ENCODE data around the gene NKAIN2.
"Not testable (repeated sequence)": the region's sequence is repeated elsewhere in the genome, so short reads cannot be mapped to it uniquely, and the experiment has no call there.

Gene NKAIN2

GRCh38 chr6:124640432-124640831 lies 836.8 kb downstream of the NKAIN2 start:
- no peak for DNase-seq

DNA sequence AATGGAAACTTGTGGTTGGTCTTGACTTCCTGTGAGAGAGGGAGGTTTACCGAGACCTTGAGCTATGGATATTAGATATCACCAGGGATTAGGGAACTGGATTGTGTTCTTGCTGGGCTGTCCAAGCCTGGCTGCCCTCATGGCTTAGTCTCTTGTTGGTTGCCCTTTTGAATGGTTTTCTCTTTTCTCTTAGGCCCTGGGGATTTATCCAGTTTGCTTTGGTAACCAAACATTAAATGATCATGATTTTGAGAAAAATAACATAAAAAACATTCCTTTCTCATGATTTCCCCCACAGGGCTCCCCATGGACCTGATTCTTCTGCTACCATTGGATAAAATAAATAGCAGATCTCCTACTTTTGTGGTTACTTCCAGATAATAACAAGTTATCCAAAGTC lies 852.2 kb downstream of the NKAIN2 start:
- DNase-seq, result no peak

DNA sequence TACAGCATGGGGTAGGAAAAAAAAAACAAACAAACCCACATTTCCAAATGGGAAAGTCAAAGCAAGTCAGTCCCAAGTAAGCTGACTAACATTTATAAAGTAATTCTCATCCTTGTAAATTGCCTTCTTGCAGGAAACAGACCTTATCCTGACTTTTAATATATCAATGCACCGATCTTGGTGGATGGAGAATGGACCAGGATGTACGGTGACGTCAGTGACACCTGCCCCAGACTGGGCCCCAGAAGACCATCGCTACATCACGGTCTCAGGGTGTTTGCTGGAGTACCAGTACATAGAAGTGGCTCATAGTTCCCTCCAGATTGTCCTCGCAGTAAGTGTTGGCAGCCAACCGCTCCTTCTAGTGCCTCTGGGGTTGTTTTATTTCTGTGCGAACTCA lies 854.4 kb downstream of the NKAIN2 start:
- no peak for DNase-seq

- no peak for DNase-seq
Measured at GRCh38 chr6:124659427-124659826, 855.8 kb downstream of the NKAIN2 start.

DNA sequence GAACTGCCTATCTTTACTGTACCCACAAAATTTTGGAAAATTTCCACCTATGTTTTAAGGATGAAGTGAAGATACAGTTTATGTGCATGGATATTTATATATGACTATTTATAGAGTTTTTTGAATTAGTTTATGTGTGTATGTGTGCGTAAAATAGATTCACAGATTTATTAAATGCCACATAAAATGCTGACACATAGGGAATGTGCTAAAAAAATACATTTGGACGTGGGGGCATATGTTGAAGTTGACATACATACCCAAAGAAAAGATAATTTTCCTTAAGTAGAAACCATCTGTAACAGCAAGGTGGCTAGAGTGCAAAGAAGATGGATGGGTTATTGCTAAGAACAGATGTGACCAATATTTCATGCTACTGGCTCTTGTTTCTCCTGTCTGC lies 856.5 kb downstream of the NKAIN2 start:
- DNase-seq, result no peak

DNA sequence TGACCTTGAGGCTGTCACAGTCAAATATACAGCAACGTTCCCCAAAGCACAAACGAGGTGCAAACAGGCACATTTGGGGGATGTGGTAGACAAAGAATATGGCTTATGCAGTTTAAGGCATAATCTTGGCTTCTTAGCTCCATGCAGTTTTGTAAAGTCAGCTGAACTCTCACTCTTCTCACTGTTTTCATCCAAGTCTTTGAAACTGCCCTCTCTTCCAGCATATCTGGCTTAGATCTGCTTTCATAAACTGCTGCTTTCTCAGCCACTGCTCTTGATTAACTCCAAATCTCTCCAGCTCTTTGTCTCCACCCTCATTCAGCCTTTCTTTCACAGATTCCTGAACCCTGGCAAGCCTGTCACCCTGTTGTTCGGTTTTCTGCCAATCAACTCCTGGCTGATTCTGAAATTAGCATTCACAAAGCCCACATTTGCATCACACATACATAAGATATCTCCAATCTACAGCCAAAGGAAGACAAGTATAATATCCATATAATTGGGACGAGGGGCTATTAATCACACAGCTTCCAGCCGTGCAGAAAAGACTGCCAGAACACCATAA lies 857.5 kb downstream of the NKAIN2 start:
- DNase-seq, result no peak

- DNase-seq, result no peak
Measured at GRCh38 chr6:124668028-124668427, 864.4 kb downstream of the NKAIN2 start.

GRCh38 chr6:124669713-124670480 lies 866.2 kb downstream of the NKAIN2 start:
- DNase-seq, result no peak

- DNase-seq, result no peak
Measured at GRCh38 chr6:124670801-124671200, 867.1 kb downstream of the NKAIN2 start.

GRCh38 chr6:124671324-124671723 lies 867.7 kb downstream of the NKAIN2 start:
- DNase-seq, result no peak

DNA sequence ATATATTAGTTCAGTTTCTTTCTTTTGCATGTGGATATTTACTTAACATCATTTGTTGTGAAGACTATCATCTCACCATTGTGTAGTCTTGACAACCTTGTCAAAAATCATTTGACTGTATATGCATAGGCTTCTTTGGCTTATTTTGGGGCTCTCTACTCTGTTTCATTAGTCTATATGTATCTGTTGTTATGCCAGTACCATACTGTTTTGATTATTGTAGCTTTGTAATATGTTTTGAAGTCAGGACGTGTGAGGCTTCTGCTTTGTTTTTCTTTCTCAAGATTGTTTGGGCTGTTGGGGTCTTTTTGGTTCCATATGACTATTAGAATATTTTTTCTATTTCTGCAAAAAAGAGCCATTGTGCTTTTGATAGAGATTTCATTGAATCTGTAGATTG lies 870.4 kb downstream of the NKAIN2 start:
- no peak for DNase-seq

- DNase-seq, result no peak
Measured at GRCh38 chr6:124676033-124676432, 872.4 kb downstream of the NKAIN2 start.

DNA sequence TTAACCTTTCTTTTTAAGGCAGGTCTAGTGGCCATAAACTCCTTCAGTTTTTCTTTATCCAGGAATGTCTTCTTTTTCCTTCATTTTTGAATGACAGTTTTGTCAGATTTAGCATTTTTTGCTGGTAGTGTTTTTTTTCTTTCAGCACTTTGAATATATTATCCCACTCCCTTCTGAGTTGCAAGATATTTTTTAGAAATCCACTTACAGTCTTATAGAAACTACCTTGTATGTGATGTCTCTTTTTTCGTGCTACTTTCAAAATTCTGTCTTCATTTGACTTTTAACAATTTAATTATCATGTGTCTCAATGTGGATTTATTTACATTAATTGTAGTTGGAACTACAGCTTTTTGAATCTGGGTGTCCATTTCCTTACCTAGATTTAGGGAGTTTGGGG lies 874.2 kb downstream of the NKAIN2 start:
- DNase-seq, result no peak

- DNase-seq, result no peak
Measured at GRCh38 chr6:124679387-124679786, 875.7 kb downstream of the NKAIN2 start.

- DNase-seq, result no peak
Measured at GRCh38 chr6:124682751-124683150, 879.1 kb downstream of the NKAIN2 start.

- no peak for DNase-seq
Measured at GRCh38 chr6:124683507-124683906, 879.8 kb downstream of the NKAIN2 start.

GRCh38 chr6:124684621-124685020 lies 881.0 kb downstream of the NKAIN2 start:
- no peak for DNase-seq

- DNase-seq, result no peak
Measured at GRCh38 chr6:124688369-124688768, 884.7 kb downstream of the NKAIN2 start.

DNA sequence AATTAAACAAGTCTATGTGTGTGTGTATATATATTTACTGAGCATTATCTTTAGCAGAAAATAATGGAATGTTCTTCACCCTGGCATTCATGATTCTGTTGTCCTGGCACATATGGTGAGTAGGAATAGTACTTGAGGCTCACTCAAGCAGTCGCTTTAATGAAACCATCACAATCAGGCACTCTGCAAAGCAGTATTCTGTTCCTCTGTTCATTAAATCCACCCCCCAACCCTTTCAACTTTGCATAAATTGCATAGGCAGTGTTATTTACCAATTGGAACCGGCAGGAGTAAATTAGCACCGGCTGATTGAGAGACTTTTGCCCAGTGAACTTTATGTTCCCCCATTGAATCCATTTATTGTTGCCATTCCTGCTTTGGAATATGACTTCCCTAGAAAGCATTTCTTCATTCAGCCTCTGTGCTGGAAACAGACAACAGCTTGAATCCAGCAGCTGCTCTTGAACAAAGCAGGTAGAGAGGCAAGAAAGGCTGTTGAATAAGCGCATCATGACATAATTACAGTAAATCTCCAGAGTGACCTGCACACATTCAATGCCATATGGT lies 890.6 kb downstream of the NKAIN2 start:
- DNase-seq, result no peak

GRCh38 chr6:124699038-124699437 lies 895.4 kb downstream of the NKAIN2 start:
- DNase-seq, result no peak

DNA sequence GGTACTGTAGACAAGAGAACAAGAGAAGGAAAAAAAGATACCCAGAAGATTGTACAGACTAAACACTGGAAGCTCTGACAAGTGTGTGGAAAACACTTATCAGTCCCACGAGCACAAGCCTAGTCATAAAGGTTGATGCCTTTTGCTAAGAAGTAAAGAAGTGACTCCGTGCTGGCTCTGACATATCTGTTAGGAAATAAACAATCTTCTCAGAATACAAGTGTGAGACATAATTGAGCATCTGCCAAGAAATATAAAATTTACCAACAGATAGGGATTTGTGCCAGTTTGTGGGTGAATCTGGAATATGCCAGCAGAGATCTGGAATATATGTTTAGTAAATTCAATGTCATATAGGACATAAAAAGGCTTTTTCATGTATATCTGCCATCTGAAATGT lies 899.9 kb downstream of the NKAIN2 start:
- DNase-seq, result no peak

- not testable (repeated sequence) for DNase-seq
Measured at GRCh38 chr6:124712532-124712931, 908.9 kb downstream of the NKAIN2 start.

- DNase-seq, result no peak
Measured at GRCh38 chr6:124714728-124715127, 911.1 kb downstream of the NKAIN2 start.

DNA sequence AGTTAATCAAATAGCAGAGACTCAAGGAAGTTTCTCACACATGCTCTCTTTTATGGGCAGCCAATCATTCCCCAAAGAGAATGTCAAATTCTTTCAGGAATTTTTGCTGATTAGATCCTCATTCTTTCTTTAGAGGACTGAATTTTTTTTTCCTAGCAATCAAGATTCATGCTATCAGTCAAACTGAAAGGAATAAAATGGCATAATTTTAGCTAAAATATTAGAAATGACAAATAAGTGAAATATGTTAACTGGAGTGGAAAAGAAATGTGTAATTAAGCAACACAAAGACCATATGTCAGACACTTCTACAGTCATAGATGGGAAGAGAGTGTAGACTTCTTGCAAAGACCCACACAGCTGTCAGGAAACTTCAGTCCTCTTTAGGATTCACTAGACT lies 916.2 kb downstream of the NKAIN2 start:
- DNase-seq, result no peak

GRCh38 chr6:124721331-124721730 lies 917.7 kb downstream of the NKAIN2 start:
- no peak for DNase-seq
